ENCODE results near the gene CRACDL.
"Not testable (repeated sequence)": the region's sequence is repeated elsewhere in the genome, so short reads cannot be mapped to it uniquely, and the experiment has no call there.

CRACDL gene

DNA sequence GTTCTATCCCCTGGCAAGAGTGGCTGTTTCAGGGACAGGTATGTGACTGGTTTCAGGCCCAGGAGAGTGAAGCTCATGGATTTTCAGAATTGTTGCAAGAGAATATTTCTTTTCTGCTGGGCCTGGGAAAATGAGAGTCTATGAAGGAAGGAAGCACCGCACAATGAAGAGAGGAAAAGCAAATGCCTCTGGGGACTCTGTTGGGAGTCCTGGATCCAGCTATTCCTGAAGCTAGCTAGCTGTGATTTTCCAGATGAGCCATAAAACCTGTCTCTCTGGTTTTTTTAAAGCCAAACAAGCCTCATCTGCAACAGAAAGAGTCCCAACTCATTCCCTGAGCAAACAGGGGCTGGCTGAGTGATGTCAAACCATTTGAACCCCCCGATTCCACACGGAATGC lies 53.7 kb downstream of the CRACDL start:
- DNase-seq: no peak

- no peak for DNase-seq
These were observed 54.8 kb downstream of the CRACDL start for GRCh38 chr2:98881153-98881650.

- no peak for DNase-seq
These were observed 55.5 kb downstream of the CRACDL start for GRCh38 chr2:98880266-98881152.

DNA sequence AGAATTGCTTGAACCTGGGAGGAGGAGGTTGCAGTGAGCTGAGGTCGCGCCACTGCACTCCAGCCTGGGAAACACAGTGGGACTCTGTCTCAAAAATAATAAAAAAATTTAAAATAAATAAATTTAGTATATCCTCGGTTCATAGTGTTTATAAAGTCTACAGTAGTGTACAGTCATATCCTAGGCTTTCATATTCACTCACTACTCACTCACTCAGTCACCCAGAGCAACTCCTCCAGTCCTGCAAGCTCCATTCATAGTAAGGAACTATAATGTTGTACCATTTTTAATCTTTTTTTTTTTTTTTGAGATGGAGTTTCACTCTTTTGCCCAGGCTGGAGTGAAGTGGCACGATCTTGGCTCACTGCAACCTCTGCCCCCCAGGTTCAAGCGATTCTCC lies 58.4 kb downstream of the CRACDL start:
- DNase-seq: not testable (repeated sequence)

- DNase-seq: no peak
These were observed 59.3 kb downstream of the CRACDL start for GRCh38 chr2:98876741-98877140.

DNA sequence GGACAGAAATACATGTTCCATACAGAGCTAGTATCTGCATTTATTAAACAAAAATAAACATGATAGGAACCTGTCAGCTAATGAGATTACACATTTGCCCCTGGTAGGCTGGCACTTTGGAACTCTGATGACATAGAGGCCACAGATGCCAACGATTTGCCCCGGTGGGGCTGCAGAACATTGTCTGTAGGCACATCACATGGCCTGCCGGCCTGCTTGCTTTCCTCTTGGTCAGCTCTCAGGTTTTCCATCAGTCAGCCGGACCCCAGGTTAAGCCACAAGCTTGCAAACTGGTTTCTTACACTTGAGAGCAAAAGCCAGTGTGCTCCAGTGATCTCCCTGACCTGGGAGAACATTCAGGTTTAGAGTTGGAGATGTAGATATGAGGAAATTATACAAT lies 60.3 kb downstream of the CRACDL start:
- DNase-seq: no peak

GRCh38 chr2:98875081-98875728 lies 60.8 kb downstream of the CRACDL start:
- DNase-seq: no peak

GRCh38 chr2:98874186-98874689 lies 61.8 kb downstream of the CRACDL start:
- no peak for DNase-seq

DNA sequence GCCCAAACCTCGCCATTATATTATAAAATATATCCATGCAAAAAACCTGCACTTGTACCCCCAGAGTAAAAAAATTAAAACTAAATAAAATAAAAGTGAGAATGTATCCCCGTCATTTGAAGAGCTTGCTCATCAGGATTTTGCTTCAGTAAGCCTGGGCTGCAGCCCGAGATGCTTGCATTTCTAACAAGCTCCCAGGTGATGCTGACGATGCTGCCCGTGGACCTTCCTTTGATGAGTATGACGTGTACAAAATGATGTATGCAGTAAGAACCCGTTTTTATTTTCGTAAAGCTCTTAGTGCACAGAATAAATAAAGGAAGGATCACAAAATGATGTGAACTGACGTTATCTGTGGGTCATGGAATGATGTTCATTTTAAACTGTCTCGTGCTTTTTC lies 63.5 kb downstream of the CRACDL start:
- DNase-seq: no peak

DNA sequence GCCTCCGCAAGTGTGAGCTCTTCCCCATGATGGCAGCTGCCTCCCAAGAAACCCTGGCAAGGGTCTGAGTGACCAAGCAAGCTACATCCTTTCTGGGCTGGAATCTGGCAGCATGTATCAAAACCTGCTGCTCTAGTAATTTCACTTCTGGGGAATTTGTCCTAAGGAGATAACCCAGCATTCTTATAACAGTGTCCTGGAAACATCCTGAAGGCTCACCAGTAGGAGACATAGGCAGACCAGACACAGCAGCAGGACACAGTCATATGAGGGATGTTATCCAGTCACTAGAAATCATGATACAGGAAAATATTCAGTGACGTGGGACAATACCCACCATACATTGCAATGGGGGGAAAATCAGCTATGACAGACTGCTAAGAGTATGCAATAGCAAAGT lies 64.5 kb downstream of the CRACDL start:
- no peak for DNase-seq

GRCh38 chr2:98870516-98871158 lies 65.4 kb downstream of the CRACDL start:
- peak; percentile 67 for DNase-seq

DNA sequence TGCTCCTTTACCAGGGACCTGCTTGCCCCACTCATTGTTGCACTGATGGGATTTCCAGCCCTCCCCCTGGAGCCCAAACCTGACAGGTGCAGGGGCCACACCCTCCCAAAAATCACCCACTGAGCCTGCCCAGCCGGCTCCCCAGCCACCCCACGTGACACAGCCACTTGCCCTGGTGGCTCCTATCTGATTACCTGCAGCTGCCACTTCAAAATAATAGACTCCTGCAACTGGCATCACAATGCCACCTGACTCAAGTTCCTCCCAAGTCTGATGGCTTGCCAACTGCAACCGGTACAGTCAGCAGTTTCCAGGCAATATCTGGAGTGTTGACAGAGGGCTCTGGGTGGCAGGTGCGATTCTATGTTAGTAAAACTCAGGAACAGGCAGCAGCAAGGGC lies 66.2 kb downstream of the CRACDL start:
- peak; percentile 95 for DNase-seq

DNA sequence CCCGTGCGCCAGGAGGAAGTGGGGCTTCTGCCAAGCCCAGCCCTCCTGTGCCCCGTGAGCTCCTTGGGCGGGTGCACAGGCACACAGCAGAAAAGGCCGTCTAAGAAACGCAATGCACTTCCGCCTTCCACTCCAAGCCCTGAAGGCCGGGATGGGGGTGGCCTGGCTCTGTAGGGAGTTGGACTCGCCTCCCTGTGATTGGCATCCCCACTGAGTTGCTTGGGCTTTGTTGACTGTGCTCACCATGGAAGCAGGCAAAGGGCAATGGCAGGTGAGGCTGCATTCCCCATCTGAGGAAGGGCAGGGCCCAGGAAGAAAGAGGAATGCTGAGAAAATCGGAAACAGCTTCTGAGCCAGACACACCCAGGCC lies 66.8 kb downstream of the CRACDL start:
- DNase-seq: peak; percentile 52

DNA sequence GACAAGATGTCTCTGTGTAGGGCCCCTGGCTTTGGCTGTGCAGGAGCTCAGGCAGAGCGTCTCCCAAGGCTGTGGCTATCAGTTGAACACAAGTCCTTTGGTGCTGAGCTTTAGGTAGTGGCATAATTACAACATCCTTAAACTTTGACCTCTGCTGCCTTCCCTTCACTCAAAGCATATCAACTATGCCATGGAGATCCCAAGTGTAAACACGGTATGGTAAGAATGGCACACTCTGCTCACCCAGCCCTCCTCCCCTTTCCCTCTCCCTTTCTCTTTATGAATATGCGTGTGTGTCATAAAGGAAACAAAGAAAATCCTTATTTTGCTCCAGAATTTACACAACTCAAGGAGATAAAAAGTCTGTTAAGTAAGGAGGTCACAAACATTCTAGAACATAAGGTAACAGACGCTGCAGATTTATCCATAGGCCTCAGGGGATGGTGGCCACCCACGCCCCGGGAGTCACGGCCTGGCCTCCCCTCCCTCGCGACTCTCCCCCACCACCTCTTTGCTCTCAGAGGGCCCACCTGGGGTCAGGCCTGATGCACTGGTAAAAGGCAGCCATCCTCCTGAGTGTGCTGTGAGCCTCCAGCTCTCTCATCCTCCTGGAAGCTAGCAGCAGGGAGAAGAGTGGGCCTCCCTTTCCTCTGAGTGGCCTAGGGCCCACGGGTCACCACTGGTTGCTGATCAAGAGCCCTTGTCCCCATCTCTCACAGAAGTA lies 67.3 kb downstream of the CRACDL start:
- DNase-seq: no peak

- DNase-seq: no peak
These were observed 68.3 kb downstream of the CRACDL start for GRCh38 chr2:98867539-98868309.

DNA sequence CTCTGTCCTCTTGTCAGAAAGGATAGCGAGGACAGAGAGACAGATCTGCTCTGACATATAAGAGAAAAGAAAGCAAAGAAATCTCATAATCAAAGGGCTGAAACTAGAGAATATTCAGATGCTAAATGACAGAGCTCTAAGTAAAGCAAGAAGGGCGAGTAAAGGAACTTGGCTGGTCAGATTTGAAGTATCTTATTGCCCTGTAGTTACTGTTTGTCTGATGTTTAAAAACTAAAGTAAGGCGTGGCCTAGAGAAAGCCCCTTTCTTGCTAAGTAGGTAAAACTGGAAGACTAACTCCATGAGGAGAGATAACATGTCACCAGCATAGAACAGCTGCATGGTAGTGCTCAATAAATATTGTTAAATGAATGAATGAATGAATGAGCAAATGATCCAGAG lies 70.0 kb downstream of the CRACDL start:
- no peak for DNase-seq

- DNase-seq: no peak
These were observed 74.4 kb downstream of the CRACDL start for GRCh38 chr2:98861601-98862000.

GRCh38 chr2:98859323-98859722 lies 76.7 kb downstream of the CRACDL start:
- DNase-seq: no peak

DNA sequence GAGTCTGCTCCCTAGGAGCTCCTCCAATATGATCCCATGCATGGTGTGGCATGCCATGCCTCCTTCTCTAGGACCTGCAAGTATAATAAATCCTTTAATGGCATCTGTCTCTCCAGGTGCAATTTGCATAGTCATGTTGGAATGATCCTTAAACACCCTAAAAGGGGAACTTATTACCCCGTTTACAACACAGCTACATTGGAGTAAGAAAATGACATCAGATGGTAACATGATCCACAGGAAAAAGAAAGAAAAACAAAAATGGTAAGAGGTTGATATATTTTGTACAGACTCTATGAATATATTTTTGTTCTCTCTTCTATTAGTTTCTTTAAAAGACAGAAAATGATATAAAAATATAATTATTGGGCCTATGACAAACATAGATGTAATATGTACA lies 79.0 kb downstream of the CRACDL start:
- DNase-seq: no peak

DNA sequence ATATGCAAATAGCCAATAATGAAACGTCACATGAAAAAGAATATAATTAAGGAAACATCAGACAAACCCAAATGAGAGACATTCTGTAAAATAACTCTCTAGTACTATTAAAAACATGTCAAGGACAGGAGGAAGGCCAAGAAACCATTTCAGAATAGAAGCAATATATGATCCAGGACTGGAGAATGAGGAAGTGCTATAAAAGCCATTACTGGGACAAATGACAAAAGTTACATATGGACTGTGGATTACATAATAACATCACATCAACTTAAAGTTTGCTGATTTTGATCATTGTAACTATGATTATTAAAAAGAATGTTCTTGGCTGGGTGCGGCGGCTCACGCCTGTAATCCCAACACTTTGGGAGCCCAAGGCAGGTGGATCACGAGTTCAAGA lies 81.3 kb downstream of the CRACDL start:
- no peak for DNase-seq

DNA sequence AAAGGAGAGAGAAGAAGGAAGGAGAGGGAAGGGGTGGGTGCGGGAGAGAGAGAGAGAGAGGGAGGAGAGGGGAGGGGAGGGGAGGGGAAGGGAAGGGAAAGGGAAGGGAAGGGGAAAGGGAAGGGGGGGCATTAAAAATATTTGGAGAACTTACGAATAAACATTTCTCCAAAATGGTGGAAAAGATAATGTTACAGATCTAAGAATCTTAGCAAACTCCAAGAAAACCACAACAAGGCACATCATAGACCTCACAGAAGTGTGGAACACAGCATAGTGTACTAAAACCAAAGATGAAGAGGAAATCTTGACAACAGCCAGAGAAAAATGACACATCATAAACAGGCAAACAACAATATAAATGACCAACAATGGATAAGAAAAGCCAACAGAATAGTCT lies 83.1 kb downstream of the CRACDL start:
- no peak for DNase-seq

- DNase-seq: no peak
These were observed 86.0 kb downstream of the CRACDL start for GRCh38 chr2:98850074-98850473.
